ENCODE results near the gene MPHOSPH8. TPM values are rescaled to one million over a fixed set of nuclear protein-coding genes. Genes with fewer than 3 reads are reported as not detected.

Gene MPHOSPH8
- total RNA-seq, 4 donors from 2014 or later = 17.4 to 65.3 (median 42.2) TPM

DNA sequence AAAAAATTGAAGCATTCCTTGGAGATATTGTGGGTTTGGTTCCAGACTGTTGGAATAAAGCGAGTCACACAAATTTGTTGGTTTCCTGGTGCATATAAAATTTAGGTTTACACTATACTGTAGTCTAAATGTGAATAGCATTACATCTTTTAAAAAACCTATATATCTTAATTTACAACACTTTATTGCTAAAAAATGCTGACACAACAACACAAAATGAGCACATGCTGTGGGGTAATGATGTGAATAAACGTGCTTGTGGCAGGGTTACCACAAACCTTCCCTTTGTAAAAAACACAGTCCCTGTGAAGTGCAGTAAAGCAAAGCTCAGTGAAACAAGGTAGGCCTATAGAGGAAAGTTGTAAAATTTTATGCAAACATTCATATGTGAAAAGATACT, 27.7 kb downstream of the MPHOSPH8 start:
- TF ChIP-seq, protein P1, sequence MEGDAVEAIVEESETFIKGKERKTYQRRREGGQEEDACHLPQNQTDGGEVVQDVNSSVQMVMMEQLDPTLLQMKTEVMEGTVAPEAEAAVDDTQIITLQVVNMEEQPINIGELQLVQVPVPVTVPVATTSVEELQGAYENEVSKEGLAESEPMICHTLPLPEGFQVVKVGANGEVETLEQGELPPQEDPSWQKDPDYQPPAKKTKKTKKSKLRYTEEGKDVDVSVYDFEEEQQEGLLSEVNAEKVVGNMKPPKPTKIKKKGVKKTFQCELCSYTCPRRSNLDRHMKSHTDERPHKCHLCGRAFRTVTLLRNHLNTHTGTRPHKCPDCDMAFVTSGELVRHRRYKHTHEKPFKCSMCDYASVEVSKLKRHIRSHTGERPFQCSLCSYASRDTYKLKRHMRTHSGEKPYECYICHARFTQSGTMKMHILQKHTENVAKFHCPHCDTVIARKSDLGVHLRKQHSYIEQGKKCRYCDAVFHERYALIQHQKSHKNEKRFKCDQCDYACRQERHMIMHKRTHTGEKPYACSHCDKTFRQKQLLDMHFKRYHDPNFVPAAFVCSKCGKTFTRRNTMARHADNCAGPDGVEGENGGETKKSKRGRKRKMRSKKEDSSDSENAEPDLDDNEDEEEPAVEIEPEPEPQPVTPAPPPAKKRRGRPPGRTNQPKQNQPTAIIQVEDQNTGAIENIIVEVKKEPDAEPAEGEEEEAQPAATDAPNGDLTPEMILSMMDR (IDR thresholded peaks at IDR 0.05) = no peak
- TF ChIP-seq POLR2A (IDR thresholded peaks at IDR 0.05) = no peak
- H3K27me3 ChIP-seq = no peaks in the 10 kb centered on the region
- H3K4me1 ChIP-seq = no peaks in the 10 kb centered on the region
- H3K36me3 ChIP-seq = no peaks in the 10 kb centered on the region
- H3K9me3 ChIP-seq = no peaks in the 10 kb centered on the region
- H3K4me3 ChIP-seq = no peak overlapping the region
- H3K27ac ChIP-seq = no peak overlapping the region
- intact Hi-C loops (cut with DNase I; ENCODE audit: low total_unique reads) = no loop called here
- DNase-seq = no peak

DNA sequence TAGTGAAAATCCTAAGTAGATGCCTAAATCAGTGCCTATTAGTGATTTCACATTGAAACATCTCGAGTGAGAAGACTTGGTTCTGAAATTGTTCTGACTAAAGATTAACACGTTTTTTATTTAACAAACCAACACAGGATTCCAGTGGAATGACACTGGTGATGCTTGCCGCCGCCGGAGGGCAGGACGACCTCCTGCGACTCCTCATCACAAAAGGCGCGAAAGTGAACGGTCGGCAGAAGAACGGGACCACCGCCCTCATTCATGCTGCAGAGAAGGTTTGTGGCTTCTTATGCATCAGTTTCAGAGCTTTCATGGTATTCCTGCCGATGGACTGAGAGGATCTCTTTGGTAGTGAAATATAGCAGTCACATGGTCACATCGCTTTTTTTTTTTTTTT, 28.1 kb downstream of the MPHOSPH8 start:
- no peak overlapping the region for H3K27ac ChIP-seq
- DNase-seq = no peak
- TF ChIP-seq POLR2A (IDR thresholded peaks at IDR 0.05) = no peak
- TF ChIP-seq, protein P1 (IDR thresholded peaks at IDR 0.05) = no peak
- intact Hi-C loops (cut with DNase I; ENCODE audit: low total_unique reads) = no loop called here
- no peaks in the 10 kb centered on the region for H3K27me3 ChIP-seq
- H3K9me3 ChIP-seq = no peaks in the 10 kb centered on the region
- H3K4me1 ChIP-seq = no peaks in the 10 kb centered on the region
- H3K36me3 ChIP-seq = no peaks in the 10 kb centered on the region
- H3K4me3 ChIP-seq = no peak overlapping the region

DNA sequence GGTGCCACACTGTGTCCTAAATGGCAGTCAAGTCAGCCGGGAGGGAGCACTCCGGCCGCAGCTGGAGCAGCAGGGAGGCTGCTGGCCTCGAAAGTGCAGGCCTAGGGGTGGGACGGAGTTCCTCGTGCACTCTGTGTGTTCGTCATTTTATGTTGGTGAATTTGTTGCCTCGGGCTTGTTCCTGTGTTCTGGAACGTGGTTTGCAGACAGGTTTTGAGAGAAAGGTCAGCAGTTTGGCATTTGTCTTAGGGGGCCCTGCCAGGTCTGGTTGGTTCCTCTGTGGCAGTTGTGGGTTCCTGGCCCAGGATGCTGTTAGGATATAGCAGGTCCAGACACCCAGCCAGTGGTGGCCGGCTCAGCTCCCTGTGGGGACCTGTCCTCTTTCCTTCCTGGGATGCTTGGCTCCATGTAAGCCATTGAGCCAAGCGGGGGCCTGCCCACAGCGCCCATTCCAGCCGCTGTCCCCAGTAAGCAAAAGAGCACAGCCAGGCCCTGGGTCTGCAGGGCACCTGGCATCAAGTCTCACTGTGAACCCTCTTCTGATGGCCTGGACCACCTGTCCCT, 30.0 kb downstream of the MPHOSPH8 start:
- Histone ChIP-seq H3K9me3 (no peaks in the 10 kb centered on the region), H3K4me3 (no peak overlapping the region), H3K4me1 (no peaks in the 10 kb centered on the region), H3K27me3 (no peaks in the 10 kb centered on the region), H3K27ac (no peak overlapping the region), H3K36me3 (no peaks in the 10 kb centered on the region)
- no peak for TF ChIP-seq POLR2A (IDR thresholded peaks at IDR 0.05)
- TF ChIP-seq, protein P1 (IDR thresholded peaks at IDR 0.05) = no peak
- no peak for DNase-seq
- intact Hi-C loops (cut with DNase I; ENCODE audit: low total_unique reads) = no loop called here

DNA sequence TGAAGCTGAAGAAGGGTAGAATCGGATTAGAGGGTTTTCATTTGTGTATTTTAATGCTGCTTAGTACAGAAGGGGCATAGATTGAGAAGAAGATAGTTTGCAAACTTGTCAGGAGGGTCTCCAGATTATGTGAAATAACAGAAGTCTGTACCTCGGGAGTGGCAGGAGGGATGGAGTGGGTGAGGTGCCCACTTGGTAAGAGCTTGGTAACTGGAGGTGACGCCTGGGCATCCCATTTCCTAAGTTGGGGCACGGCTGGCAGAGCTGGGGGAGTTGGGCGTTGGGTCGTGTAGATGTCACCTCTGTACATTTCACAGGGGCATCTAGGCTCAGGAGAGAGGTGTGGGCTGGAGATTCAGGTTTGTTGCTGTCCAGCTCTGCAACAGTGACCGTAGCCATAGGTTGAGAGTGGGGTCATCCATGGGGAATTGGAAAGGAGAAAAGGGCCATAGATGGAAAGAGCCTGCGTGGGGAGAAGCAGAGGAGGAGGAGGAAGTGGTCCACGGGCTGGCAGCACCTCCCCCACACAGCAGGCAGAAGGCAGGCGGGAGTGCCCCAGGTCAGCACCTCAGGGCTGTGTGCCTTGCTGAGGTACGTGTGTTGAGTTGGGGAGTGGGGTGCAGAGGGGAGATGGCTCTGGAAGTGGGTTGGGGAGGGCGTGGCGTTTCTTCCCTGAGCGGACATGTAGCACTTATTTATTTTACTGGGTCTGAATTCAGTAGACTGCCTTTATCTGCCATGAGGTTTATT, 31.2 kb downstream of the MPHOSPH8 start:
- no peaks in the 10 kb centered on the region for H3K27me3 ChIP-seq
- DNase-seq = no peak
- TF ChIP-seq, protein P1 (IDR thresholded peaks at IDR 0.05) = no peak
- TF ChIP-seq POLR2A (IDR thresholded peaks at IDR 0.05) = no peak
- intact Hi-C loops (cut with DNase I; ENCODE audit: low total_unique reads) = no loop called here
- H3K27ac ChIP-seq = no peak overlapping the region
- H3K4me3 ChIP-seq = no peak overlapping the region
- no peaks in the 10 kb centered on the region for H3K4me1 ChIP-seq
- H3K36me3 ChIP-seq = no peaks in the 10 kb centered on the region
- H3K9me3 ChIP-seq = no peaks in the 10 kb centered on the region

- Histone ChIP-seq H3K27ac (no peak overlapping the region), H3K27me3 (no peaks in the 10 kb centered on the region), H3K4me3 (no peak overlapping the region), H3K9me3 (no peaks in the 10 kb centered on the region), H3K4me1 (no peaks in the 10 kb centered on the region), H3K36me3 (no peaks in the 10 kb centered on the region)
- no peak for DNase-seq
- TF ChIP-seq, protein P1 (IDR thresholded peaks at IDR 0.05) = no peak
- no peak for TF ChIP-seq POLR2A (IDR thresholded peaks at IDR 0.05)
- intact Hi-C loops (cut with DNase I; ENCODE audit: low total_unique reads) = no loop called here
Observed at GRCh38 chr13:19665427-19665859, 32.0 kb downstream of the MPHOSPH8 start.
